Non-pigmented ciliary epithelial cell (primary cell): ENCODE measurements around the gene MRPS7.
"Not testable (repeated sequence)": the region's sequence is repeated elsewhere in the genome, so short reads cannot be mapped to it uniquely, and the experiment has no call there.

Source experiments
- DNase-seq: peaks from one replicate; pipeline ENCODE4 v3.0.0-alpha.2; 2010; ENCODE audit warnings: low read depth

Gene MRPS7

GRCh38 chr17:75271955-75272847 is 10.5 kb downstream of the MRPS7 start:
- DNase-seq: no peak

- no peak for DNase-seq
Observed at GRCh38 chr17:75272848-75273184, 11.1 kb downstream of the MRPS7 start.

DNA sequence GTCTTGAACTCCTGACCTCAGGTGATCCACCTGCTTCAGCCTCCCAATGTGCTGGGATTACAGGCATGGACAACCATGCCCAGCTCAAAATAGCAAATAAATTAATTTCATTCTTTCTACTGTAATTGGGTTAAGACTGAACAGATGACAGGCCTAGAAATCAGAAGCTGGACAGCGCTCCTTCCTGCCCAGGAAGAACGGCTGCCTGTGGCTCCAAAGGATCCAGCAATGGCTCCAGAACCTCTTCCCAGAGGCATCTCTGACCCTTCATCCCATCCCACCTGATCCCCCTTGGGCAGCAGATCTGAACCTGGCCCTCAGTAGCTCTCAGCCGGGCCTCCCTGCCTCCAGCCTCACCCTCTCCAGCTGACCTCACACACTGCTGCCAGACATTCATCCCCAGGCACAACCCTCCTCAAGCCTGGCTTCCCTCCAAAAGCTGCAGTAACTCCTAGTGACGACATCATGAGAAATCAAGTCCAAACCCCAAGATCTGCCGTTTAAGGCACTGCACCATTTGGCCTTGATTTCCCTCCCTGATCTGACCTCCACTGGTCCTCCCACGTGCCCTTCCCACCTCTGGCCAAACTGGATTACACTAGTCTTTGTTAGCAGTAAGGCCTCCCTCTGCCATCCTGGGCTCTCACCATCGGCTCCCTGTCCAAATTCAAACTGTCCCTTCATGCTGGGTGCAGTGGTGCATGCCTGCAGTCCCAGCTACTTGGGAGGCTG is 12.5 kb downstream of the MRPS7 start:
- DNase-seq: no peak

GRCh38 chr17:75277664-75278071 is 16.0 kb downstream of the MRPS7 start:
- DNase-seq: no peak

GRCh38 chr17:75280189-75280588 is 18.5 kb downstream of the MRPS7 start:
- DNase-seq: not testable (repeated sequence)

DNA sequence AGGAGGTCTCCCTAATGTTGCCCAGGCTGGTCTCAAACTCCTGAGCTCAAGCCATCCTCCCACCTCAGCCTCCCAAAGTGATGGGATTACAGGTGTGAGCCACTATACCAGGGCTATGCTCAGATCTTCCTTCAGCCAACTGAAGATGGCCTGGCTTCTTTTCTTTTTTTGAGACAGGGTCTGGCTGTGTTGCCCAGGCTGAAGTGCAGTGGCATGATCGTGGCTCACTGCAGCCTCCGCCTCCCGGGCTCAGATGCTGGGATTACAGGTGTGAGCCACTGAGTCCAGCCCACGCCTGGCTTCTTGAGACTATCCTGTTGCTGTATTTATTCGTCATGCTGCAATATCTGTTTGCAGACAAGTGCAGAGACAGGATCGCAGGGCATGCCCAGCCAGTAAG is 23.4 kb downstream of the MRPS7 start:
- no peak for DNase-seq

- no peak for DNase-seq
Observed at GRCh38 chr17:75287221-75287620, 25.5 kb downstream of the MRPS7 start.

DNA sequence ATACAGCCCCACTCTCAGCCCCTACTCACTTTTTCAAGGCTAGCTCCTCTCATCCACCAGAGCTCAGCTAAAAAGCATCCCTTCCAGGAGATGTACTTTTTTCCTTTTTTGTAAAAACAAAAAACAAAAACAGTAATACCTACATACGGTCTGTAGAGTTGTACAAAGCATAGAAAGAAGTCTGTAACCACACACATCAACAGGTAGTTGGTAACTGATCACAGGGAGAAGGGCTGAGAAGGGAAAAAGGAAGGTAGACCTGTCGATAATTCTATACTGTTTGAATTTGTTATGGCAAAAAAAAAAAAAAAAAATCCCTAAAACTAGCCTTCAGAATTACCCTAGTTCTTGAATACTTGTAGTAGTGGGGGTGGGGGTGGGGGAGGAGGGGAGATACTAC is 26.7 kb downstream of the MRPS7 start:
- no peak for DNase-seq

- no peak for DNase-seq
Observed at GRCh38 chr17:75288770-75289114, 27.1 kb downstream of the MRPS7 start.

GRCh38 chr17:75289115-75289831 is 27.6 kb downstream of the MRPS7 start, which contains the start of gene SLC25A19:
Gene SLC25A19, minus strand, starts transcription at chr17:75289433. Its CDS starts 2,669 bp downstream, at chr17:75286764.
- peak; percentile 95 for DNase-seq

GRCh38 chr17:75289832-75290337 is 28.2 kb downstream of the MRPS7 start:
- DNase-seq: no peak

- not testable (repeated sequence) for DNase-seq
Observed at GRCh38 chr17:75292810-75293448, 31.2 kb downstream of the MRPS7 start.

- DNase-seq: no peak
Observed at GRCh38 chr17:75295201-75296158, 33.8 kb downstream of the MRPS7 start.

DNA sequence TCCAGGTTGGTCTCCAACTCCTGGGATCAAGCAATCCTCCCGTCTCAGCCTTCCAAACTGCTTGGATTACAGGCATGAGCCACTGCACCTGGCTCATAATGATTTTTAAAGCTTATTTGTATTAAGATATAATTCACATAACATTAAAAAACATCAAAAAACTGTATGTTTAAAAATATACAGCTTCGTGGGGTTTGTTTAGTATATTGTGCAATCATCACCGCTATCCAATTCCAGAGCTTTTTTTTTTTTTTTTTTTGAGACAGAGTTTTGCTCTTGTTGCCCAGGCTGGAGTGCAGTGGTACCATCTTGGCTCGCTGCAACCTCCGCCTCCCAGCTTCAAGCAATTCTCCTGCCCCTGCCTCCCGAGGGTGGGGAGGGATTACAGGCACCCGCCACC is 38.6 kb downstream of the MRPS7 start:
- no peak for DNase-seq

- DNase-seq: no peak
Observed at GRCh38 chr17:75301049-75301448, 39.4 kb downstream of the MRPS7 start.

GRCh38 chr17:75301502-75302206 is 40.0 kb downstream of the MRPS7 start:
- no peak for DNase-seq

DNA sequence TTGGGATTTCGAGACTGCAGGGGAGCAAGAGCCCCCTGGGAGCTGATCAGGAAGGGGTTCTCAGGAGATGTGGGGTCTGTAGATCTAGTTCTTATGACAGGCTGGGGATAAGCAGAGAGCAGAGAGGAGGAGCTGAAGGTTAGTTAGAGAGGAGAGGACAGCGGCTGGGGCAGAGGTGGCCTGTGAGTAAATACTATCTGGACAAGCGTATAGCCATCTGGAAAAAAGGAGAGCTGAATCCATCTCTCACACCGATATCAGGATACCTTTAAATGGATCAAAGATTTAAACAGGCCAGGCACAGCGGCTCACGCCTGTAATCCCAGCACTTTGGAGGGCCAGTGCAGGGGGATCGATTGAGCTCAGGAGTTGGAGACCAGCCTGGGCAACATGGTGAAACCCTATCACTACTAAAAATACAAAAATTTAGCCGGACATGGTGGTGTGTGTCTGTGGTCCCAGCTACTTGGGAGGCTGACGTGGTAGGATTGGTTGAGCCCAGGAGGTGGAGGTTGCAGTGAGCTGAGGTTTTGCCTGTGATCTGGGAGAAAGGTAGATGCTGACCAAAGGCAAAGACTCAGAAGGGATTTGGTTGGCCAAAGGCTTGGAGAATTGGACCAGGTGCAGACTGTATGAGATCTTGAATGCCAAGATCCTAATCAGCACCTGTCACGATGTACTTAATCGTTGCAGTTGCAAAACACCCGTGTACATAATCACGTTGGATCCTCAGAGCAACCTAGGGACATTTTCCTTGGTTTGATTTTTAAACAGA is 46.5 kb downstream of the MRPS7 start:
- no peak for DNase-seq

DNA sequence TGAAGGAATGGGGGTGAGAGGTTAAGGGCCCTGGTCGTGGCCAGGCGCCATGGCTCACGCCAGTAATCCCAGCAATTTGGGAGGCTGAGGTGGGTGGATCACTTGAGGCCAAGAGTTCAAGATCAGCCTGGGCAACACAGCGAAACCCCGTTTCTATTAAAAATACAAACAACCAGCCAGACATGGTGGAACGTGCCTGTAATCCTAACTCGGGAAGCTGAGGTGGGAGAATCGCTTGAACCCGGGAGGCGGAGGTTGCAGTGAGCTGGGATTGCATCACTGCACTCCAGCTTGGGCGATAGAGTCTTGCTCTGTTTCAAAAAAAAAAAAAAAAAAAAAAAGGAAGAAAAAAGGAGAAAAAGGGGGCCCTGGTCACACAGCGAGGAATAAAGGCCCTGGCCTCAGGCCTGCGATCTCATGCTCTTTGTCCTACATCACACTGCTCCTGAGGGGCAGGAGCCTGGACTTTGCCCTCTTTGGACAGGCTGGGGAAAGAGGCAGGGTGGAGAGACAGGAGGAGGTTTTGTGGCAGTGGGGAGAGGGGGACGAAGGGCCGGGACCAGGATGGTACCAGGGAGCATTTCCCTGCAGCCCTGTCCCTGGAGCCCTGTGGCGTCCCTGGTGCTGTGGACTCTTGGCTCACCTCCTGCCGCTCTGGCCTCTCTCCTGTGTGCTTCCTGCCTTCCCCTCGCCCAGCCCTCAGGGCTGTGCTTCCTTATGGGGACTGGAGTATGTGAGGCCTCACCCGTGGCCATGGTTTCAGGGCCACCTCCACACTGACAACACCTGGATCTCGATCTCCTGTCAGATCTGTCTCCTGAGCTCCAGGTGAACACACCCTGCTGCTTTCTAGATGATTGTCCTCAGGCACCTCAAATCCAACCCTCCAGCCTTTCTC is 47.3 kb downstream of the MRPS7 start:
- no peak for DNase-seq
